NCI-H2029 treated with DMSO at 0.1 percent for 48 hours (cell line): ENCODE measurements around the gene ANKRD53.

Experiments
- DNase-seq: peaks from one replicate; lab custom pipeline; 2025; lab: John Stamatoyannopoulos, UW

ANKRD53 gene

DNA sequence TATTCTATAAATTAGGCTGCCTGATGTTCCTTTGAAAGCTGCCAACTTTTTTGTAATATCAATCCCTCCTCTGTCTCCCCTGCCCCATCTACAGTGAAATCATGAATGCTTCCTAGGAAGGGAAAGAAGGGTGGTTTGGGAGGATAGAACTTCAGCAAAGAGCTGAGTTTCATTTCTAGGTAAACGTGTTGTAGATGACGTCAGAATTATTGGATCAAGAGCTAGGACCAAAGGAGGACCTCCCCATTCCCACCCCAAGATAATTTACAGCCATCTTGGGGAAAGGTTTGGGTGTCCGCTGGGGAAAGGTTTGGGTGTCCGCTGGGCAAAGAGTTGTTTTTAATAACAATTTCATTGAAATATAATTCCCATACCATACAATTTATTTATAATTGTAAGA, 11.2 kb upstream of the ANKRD53 start:
- DNase-seq = no peak

DNA sequence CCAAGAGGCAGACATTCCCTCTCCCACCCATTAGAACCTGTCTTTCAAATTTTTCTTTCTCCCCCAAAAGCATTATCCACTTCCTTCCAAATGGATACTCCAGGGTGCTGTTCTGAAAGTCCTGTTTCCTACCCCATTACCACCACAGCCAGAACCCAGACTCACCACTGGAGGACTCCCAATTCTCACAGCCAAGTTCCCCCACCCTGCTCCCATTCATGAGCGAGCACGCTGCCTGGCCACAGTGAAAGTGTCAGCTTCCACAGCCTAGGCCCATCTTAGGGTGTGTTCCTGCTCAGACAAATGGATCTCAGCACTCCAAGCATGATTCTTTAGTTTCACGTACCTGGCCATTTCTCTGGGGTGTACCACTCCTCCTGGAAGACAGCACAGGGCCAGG, 3.8 kb upstream of the ANKRD53 start:
- no peak for DNase-seq

DNA sequence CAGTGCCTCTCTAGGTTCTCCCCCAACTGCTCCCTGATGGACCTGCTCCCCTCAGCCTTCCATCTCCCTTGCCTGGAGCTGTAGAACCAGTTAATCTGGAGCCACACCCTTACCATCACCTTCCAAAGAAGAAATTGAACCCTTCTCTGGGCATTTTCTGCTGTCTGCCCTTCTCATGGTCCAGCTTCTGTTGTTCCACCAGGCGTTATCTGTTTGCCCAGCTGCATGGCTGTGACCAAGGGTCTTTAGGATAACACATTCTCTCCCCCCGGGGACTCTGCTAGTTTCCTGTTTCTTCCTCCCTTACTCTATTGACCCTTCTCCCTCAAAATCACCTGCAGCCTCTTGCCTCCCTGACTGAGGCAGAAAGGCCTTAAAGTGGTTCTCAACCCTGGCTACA, 3.2 kb upstream of the ANKRD53 start:
- no peak for DNase-seq

DNA sequence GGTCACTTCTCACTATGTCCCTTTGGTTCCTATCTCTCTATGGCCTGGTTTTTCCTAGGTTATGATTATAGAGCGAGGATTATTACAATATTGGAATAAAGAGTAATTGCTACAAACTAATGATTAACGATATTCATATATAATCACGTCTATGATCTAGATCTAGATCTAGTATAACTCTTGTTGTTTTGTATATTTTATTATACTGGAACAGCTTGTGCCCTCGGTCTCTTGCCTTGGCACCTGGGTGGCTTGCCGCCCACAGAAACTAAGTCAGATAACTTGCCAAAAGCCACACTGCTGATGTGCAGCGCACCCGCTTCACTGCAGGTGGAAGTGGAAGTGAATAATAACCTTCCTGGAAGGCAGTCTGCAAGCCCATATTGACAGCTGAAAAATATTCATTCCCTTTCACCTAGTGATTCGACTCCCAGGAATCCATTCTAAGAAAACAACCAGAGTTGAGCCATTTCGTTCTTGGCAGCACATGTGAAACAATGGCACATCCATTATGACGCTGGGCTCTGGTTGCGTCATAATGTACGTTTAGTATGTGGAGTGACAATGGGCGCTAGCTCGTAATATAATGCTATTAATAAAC, 725 bp upstream of the ANKRD53 start:
- DNase-seq = peak; percentile 23

DNA sequence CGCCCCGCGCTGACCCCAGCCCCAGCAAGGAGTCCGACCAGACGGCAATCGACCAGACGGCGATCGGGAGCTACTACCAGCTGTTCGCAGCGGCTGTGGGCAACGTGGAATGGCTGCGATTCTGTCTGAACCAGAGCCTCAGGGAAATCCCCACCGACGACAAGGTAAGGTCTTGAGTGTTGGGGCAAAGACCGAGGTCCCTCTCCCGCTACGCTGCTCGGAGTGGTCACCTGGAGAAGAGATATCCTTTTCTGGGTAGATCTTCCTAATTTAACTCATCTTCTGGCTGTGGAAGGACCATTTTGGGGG, 704 bp downstream of the ANKRD53 start:
- no peak for DNase-seq

DNA sequence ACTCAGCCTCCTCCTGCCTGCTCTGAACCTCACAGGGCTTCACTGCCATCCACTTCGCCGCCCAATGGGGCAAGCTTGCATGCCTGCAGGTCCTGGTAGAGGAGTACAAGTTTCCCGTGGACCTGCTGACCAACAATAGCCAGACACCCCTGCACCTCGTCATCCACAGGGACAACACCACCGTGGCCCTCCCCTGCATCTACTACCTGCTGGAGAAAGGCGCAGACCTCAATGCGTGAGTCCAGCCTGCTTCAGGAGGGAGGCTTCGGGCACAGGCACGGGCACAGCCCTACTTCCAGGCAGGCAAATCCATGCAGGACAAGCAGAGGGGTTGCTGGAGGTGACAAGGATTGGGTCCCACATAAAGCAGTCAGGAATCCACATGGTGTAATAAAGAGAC, 1.2 kb downstream of the ANKRD53 start:
- no peak for DNase-seq

DNA sequence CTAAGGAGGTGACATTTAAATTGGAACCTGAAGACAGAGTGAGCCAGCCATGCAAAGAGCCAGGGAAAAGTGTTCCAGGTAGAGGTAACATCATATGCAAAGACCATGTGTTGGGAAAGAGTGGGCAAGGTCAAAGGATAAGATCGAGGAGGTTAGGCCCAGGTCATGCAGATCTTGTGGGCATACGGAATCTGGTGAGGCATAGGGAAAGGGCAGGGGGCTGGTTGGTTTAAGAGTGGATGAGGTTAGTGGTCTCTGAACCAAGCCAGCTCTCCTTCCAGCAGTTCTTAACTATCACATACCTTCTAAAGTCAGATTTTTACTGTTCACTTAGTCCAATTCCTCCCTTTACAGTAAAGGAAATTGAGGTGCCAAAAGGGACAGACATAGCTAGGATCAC, 3.0 kb downstream of the ANKRD53 start:
- DNase-seq = no peak

DNA sequence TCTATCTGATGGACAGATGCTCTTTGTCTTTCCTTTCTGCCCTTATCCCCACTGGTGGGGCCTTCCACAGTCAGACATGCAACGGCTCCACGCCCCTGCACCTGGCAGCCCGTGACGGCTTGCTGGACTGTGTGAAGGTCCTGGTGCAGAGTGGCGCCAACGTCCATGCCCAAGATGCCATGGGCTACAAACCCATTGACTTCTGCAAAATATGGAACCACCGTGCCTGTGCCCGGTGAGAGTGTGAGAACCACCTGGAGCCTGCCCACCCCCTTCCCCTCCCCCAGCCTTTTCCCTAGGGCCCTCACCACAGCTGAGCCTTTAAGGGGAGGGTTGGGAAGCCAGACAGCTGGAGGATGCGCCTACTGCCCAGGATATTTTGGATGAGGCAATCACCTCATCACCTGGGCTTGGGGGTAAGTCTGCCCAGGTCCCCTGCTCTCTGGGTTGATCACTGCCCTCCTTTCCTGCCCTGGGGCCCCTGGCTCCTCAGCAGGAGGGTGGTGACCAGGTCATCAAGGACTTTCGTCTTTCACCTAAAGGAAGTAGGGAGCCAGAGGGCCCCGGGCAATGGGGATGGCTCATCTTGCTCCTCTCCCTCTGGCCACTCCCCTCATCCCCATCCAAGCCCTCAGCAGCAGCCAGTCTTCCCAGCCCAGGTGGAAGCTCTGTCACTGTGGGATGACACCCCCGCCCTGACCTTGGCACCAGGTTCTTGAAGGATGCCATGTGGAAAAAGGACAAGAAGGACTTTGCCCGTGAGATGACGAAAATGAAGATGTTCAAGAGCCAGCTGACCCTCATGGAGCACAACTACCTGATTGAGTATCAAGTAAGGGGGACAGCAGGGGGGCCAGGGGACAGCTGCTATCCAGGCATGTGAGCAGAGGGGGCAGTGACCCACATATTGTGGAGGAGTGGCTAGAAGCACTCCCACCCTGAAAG, 3.7 kb downstream of the ANKRD53 start:
- DNase-seq = no peak

DNA sequence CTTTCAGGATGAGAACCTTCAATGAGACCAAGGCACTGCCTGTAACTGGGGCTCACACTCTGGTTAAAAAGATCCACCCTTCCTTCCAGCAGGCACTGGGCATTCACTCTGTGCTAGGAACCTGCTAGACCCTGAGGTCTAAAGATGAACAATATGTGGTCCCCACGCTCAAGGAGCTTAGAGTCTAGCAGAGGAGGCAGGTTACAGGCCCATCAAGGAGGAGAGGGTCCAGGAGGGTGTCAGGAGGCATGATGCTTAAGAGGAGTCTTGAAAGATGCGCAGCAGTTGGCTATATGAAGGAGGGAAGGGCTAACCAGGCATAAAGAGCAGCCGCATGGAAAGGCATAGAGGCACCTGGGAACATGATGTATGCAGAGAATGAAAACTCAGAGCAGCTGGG, 4.5 kb downstream of the ANKRD53 start:
- no peak for DNase-seq

DNA sequence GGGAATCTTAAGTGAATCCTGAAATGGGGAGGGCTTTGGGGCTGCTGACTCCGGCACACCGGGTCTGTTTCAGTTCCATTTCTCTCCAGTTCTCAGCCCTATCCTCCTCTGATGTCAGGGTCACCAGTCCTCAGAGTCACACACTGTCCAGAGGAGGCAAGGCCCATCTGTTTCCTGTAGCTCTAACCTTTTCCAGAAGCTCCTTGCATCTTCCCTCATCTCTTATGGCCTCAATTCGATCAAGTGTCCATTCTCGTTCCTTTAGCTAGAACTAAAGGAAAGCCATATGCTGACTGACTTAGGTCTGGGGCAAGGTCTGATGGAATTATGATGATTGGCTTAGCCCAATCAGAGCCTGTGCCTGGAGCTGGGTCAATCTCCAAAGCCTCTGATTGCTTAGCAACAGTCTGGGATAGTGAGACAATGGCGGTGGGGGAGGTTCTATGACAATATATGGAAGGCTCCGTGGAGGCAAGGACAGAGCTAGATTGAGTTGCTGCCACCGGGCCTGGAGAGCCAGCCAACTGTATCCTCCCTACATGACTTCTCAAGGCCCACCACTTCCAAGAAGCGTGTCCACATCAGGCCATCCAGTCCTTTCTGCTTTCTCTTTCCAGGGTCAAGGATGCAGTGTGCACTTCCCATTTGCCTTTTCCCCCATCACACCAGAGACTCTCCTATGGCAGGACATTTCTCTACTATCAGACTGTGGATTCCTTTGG, 5.2 kb downstream of the ANKRD53 start:
- no peak for DNase-seq

DNA sequence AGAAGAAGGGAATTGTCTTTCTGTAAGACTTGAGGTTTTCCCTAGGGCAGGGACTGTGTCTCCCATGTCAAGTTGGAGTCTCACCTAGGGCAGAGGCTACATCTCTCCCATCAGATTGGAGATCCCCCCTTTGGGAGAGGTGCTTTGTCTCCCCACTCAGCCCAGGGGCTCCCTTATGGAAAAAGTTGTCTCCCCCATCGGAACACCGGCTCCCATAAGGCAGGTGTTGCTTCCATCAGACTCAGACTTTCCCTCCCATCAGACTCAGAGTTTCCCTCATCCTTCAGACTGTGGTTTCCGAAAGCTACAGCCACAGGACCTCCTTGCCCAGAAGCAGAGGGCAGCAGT, 5.8 kb downstream of the ANKRD53 start:
- no peak for DNase-seq

DNA sequence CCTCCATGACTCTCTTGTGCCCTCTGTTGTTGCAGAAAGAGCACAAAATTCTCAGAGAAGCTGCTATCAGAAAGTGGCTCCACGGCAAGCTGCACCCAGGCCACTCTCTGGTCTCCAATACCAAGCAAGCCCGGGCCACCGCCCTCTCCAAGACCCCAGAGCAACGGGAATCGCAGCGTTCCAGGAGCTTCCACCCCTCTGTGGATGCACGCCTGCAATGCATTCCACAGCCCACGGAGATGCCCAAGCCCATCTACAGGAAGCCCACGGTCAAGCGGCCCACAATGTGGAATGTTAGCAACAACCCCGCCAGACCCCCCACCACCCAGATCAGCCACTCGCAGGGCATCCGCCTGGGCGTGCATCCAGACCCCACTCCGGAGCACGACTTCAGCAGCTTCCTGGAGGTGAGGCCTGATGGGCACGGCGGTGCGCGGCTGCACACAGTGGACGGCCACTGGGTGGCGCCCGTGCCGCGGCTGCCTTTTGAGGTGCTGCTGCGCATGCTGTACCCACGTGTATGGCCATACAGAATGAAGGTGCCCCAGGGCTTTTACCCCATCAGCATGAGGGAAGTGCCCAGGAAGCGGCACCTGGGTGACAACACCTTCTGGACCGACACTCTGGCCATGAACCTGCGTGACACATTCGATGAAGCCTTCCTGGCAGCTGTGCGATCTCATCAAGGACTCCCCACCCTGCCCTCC, 6.3 kb downstream of the ANKRD53 start:
- no peak for DNase-seq

DNA sequence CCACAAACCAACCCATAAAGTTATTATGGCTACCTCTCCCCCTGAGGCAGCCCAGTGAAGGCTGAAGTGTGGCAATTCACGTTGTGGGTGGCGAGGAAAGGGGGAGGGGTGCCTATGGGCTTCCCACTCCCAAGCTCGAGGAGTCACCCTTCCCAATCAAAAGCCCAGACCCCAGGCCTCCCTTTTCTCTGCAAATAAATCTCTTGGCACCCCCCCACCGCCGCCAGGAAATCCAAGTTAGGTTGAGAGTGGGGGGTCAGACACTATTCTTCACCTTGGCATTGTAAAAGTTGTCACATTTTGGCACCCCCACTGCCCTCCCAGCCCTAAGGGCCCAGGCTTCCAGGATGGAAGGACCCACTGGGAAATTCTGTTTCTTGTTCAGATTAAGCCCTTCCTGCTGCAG, 6.9 kb downstream of the ANKRD53 start:
- DNase-seq = no peak

DNA sequence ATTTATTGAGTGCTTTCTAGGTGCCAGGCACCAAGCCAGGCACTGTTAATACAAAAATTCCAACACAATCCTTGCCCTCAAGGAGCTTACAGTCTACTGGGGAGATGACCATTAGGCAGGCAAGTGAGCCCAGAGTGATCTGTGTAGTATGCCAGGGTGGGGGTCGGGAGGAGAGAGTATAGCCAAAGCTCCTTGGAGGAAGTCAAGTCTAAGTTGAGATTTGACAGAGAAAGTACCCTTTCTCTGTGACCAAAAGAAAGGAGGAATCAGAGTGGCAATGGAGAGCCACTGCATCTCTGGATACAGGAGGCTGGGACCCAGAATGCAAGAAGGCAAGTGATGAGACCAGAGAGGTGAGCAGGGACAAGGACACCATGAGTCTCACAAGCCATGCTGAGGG, 7.5 kb downstream of the ANKRD53 start:
- DNase-seq = no peak

DNA sequence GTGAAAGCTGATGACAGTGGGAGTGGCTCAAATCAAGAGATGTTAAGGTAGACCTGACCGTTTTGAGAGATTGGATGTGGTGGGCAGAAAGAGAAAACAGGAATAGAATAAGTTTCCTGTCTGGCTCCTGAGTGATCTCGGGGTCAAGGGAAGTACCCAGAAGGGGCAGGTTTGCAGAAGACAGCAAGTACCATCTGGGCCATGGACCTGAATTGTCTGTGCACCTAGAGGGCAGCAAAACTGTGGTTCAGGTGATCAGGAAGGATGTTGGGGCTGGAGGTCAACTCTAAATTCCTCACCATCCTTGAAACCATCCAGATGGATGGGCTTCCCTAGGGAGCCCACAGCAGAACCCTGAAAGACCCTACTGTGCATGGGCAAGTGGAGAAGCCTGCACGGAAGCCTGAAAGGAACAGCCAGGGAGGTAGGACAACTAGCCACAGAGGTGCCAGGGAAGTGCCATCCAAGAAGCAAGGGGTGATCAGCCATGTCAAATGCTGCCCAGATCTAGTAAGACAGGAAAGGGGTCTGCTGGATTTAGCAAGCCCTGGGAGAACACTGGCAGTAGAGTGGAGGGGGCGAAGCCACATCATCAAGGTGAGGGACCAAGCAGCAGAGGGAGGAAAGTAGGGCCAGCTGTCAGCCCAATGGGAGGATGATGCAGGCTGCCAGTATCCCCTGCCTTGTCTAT, 8.2 kb downstream of the ANKRD53 start:
- no peak for DNase-seq

DNA sequence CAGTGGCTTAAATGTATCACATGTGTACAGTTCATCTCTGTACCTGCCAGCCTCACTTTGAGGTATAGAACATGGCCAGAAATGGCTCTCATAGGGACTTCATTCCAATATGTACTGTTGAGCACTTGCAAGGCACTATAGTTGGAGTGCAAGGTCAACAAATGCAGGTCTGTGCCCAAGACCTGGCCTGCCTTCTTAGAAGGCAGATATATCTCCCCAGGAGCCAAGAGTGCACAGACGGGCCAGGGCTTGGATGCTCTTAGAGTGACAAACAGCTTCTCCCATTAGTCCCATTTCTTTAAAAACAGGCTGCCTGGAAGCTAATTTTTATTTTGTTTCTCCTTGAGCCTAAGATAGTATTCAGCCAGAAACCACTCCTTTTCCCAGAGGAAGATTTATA, 9.0 kb downstream of the ANKRD53 start:
- DNase-seq = no peak

DNA sequence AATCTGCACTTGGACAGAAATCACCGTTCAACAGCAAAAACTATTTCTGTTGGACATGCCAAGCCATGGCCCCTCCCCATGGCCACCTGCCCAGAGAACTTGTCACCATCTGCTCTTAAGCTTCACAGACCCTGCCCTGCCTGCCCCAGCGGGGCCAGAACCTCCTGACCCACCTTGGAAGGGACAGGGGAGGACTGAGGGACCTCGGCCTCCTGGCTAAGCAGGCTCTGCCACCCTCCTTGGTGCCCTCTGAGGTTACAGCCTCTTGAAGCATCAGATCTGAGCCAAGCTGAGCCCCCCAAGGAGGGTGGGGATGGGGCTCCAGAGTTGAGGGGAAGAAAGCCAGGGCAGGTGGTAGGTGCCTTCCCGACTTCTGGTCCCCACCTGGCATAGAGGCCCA, 9.7 kb downstream of the ANKRD53 start:
- DNase-seq = no peak

DNA sequence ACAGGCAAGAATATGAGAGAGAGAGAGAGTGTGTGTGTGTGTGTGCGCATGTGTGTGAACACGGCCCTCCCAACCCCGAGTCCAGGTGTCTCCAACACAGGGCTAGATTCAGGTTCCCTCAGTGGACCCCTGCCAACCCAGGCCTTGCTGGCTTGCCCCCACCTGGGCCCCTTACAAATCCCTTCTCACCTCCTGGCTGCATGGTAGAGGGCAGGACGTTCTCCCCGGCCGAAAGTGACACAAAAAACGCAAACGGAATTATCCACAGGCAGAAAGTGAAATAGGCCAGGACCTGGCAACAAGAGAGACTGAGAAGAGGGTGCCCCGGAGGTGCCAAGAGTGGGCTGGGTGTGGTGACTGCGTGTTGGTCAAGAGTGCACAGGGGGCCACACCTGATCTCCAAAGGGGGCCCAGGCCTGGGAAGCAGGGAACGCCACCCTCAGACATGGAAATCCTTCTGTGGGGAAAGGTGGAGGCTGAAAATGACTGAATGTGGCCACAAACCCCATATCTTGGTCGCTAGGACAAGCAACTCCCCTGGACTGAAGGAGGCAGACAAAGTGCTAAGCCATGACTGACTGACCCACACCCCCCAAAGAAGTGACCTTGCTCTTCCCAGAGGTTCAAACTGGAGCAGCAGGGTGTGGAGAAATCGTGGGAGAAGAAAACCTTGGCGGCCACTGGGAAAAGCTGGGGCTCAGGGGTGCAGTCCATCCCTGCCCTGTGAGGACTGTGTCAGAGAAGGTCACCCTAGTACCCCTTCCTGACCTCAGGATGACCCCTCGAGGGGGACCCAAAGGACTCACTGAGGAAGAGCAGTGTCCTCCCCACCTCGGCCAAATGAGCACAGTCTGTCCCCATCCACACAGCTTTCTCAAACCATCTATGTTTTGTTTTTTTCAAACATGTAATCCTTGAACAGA, 10.6 kb downstream of the ANKRD53 start:
- DNase-seq = no peak

DNA sequence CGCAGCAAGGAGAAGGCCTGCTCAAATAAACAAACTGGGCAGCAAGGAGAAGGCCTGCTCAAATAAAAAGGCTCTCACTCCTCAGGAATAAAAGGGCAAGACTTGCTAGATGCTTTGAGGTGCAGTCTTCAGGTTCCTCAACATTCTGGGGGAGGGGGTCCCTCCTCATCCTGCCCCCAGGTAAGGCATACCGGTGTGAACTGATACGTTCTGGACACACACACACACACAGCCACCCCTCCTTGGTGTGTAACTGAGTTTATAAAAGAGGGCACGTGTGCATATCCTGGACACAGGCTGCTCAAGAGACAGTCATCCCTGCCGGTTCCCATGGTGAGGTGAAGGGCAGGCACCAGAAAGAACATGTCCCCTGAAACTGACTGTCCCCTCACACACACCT, 11.8 kb downstream of the ANKRD53 start:
- no peak for DNase-seq

DNA sequence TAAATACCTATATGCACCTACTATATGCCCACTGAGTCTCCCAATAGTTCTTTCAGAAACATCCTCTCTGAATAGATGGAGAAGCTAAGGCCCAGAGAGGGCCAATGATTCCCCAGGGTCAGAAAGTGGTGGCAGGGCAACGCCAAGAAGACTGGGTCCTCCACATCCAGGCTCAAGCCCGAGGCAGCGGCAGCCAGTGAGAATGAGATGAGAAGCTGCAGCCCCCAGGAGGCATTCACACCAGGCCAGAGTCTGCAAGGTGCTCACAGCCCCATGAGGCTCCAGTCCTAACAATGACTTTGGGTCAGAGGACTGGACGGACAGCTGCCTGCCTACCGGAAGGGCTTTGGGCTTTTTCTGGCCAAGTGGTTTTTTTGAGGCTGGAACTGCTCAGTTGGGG, 12.7 kb downstream of the ANKRD53 start:
- DNase-seq = no peak

DNA sequence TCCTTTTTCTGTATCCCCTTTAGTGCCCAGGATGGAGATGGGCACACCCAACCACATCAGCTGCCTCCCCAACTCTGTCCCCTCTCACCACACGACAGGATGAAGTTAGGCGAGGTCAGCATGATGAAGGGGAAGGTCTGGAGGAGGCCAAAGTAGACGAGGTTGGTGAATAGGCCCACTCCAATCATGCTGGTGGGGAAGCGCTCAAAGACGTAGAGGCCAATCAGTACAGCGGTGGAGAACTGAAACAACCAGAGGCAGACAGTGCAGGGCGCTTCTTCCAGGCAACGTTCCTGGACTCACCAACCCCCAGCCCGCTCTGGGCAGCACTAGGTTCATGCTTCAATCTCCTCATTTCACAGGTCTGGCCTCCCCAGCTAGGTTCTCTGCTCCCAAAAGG, 13.3 kb downstream of the ANKRD53 start:
- no peak for DNase-seq
